Measurements from ENCODE around the gene MYD88. TPM values are rescaled to one million over a fixed set of nuclear protein-coding genes. Genes with fewer than 3 reads are reported as not detected.
"Not testable (repeated sequence)": the region's sequence is repeated elsewhere in the genome, so short reads cannot be mapped to it uniquely, and the experiment has no call there.

Gene MYD88
- polyA plus RNA-seq, 3 donors = 286 to 427 (median 398) TPM

- no peaks in the 10 kb centered on the region for H3K9me3 Mint-ChIP-seq
- no peaks in the 10 kb centered on the region for H4K20me1 ChIP-seq (ENCODE audit: insufficient read depth, low read length)
- H3K36me3 ChIP-seq (replicated peaks in 1 of 2; ENCODE audit: control insufficient read depth in 1 of 2, insufficient read depth in 2 of 2, low read length in 2 of 2) = no peaks in the 10 kb centered on the region
- peaks cover 0 to 3% of the 10 kb centered on the region in 2 donors for H3K36me3 Mint-ChIP-seq
- DNase-seq = no peak
- H2AFZ ChIP-seq (ENCODE audit: insufficient read depth, low read depth, low read length, poor library complexity, severe bottlenecking) = no peak overlapping the region
- H3K9me3 ChIP-seq (replicated peaks in 1 of 2; ENCODE audit: control insufficient read depth in 1 of 2, insufficient read depth in 1 of 2, low read length in 2 of 2) = no peaks in the 10 kb centered on the region
- H3K27ac Mint-ChIP-seq = peak overlapping the region in 1 of 7 donors; percentile 6
- WGBS (ENCODE audit: insufficient coverage) = 100% methylated on average over 2 of the region's 3 CpGs
- H3K4me3 ChIP-seq (replicated peaks in 1 of 3; ENCODE audit: low read depth in 2 of 3, low read length in 3 of 3) = no peak overlapping the region
- no peaks in the 10 kb centered on the region for H3K79me2 ChIP-seq (ENCODE audit: insufficient read depth, low read length)
- H3K4me1 ChIP-seq (ENCODE audit: control insufficient read depth in 1 of 2, insufficient read depth in 2 of 2, low read length in 2 of 2) = peaks cover 38 to 39% of the 10 kb centered on the region in 2 donors
- H3K4me3 Mint-ChIP-seq = no peak overlapping the region
- no peaks in the 10 kb centered on the region for H3K27me3 Mint-ChIP-seq (ENCODE audit: low read depth in 3 of 3)
- H3K4me1 Mint-ChIP-seq = peaks cover 40% of the 10 kb centered on the region
- H3K27ac ChIP-seq (ENCODE audit: low read depth in 1 of 2, low read length in 2 of 2) = peak overlapping the region in 1 of 2 donors; percentile 62
- H3K27me3 ChIP-seq (ENCODE audit: control insufficient read depth in 2 of 2, insufficient read depth in 2 of 2, low read length in 2 of 2) = no peaks in the 10 kb centered on the region
- no peak overlapping the region for H3K4me2 ChIP-seq (replicated peaks; ENCODE audit: extremely low read depth, low read length, poor library complexity, severe bottlenecking)
- intact Hi-C loops (cut with micrococcal nuclease) = no loop called here
- TF ChIP-seq, protein P1, sequence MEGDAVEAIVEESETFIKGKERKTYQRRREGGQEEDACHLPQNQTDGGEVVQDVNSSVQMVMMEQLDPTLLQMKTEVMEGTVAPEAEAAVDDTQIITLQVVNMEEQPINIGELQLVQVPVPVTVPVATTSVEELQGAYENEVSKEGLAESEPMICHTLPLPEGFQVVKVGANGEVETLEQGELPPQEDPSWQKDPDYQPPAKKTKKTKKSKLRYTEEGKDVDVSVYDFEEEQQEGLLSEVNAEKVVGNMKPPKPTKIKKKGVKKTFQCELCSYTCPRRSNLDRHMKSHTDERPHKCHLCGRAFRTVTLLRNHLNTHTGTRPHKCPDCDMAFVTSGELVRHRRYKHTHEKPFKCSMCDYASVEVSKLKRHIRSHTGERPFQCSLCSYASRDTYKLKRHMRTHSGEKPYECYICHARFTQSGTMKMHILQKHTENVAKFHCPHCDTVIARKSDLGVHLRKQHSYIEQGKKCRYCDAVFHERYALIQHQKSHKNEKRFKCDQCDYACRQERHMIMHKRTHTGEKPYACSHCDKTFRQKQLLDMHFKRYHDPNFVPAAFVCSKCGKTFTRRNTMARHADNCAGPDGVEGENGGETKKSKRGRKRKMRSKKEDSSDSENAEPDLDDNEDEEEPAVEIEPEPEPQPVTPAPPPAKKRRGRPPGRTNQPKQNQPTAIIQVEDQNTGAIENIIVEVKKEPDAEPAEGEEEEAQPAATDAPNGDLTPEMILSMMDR (IDR thresholded peaks at IDR 0.05) = no peak
- no peak overlapping the region for H3K9ac ChIP-seq (ENCODE audit: insufficient read depth, low read length, poor library complexity, severe bottlenecking)
These were observed 19.1 kb downstream of the MYD88 start for GRCh38 chr3:38157595-38157994.

- no peak overlapping the region for H3K4me2 ChIP-seq (replicated peaks; ENCODE audit: extremely low read depth, low read length, poor library complexity, severe bottlenecking)
- no peak overlapping the region for H3K9ac ChIP-seq (ENCODE audit: insufficient read depth, low read length, poor library complexity, severe bottlenecking)
- WGBS (ENCODE audit: insufficient coverage) = 61% methylated on average over 4 of the region's 5 CpGs
- H3K27ac Mint-ChIP-seq = peak overlapping the region in 5 of 7 donors; percentile 31 to 90 (median 60)
- no peak overlapping the region for H3K4me3 ChIP-seq (replicated peaks in 1 of 3; ENCODE audit: low read depth in 2 of 3, low read length in 3 of 3)
- intact Hi-C loops (cut with micrococcal nuclease) = no loop called here
- no peaks in the 10 kb centered on the region for H3K9me3 Mint-ChIP-seq
- H3K36me3 Mint-ChIP-seq = no peaks in the 10 kb centered on the region
- no peaks in the 10 kb centered on the region for H3K27me3 Mint-ChIP-seq (ENCODE audit: low read depth in 3 of 3)
- H3K27me3 ChIP-seq (ENCODE audit: control insufficient read depth in 2 of 2, insufficient read depth in 2 of 2, low read length in 2 of 2) = no peaks in the 10 kb centered on the region
- no peaks in the 10 kb centered on the region for H4K20me1 ChIP-seq (ENCODE audit: insufficient read depth, low read length)
- no peaks in the 10 kb centered on the region for H3K36me3 ChIP-seq (replicated peaks in 1 of 2; ENCODE audit: control insufficient read depth in 1 of 2, insufficient read depth in 2 of 2, low read length in 2 of 2)
- DNase-seq = no peak
- TF ChIP-seq, protein P1 (IDR thresholded peaks at IDR 0.05) = no peak
- no peaks in the 10 kb centered on the region for H3K9me3 ChIP-seq (replicated peaks in 1 of 2; ENCODE audit: control insufficient read depth in 1 of 2, insufficient read depth in 1 of 2, low read length in 2 of 2)
- H3K4me1 ChIP-seq (ENCODE audit: control insufficient read depth in 1 of 2, insufficient read depth in 2 of 2, low read length in 2 of 2) = peaks cover 29 to 30% of the 10 kb centered on the region in 2 donors
- peak overlapping the region in 1 of 2 donors; percentile 62 for H3K27ac ChIP-seq (ENCODE audit: low read depth in 1 of 2, low read length in 2 of 2)
- peak overlapping the region; percentile 43 for H2AFZ ChIP-seq (ENCODE audit: insufficient read depth, low read depth, low read length, poor library complexity, severe bottlenecking)
- H3K4me3 Mint-ChIP-seq = no peak overlapping the region
- H3K79me2 ChIP-seq (ENCODE audit: insufficient read depth, low read length) = no peaks in the 10 kb centered on the region
- H3K4me1 Mint-ChIP-seq = peaks cover 34% of the 10 kb centered on the region
These were observed 20.0 kb downstream of the MYD88 start for GRCh38 chr3:38158472-38158871.

DNA sequence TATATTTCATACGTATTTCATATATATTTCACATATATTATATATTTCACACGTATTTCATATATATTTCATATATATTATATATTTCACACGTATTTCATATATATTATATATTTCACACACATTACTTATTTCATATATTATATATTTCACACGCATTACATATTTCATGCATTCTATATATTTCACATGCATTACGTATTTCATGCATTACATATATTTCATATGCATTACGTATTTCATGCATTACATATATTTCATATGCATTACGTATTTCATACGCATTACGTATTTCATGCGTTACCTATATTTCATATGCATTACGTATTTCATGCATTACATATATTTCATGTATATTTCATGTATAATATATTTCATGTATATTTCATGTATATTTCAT lies 22.2 kb downstream of the MYD88 start:
- H3K9me3 ChIP-seq (replicated peaks in 1 of 2; ENCODE audit: control insufficient read depth in 1 of 2, insufficient read depth in 1 of 2, low read length in 2 of 2); H3K36me3 ChIP-seq (replicated peaks in 1 of 2; ENCODE audit: control insufficient read depth in 1 of 2, insufficient read depth in 2 of 2, low read length in 2 of 2); H3K27ac Mint-ChIP-seq; H3K9ac ChIP-seq (ENCODE audit: insufficient read depth, low read length, poor library complexity, severe bottlenecking); intact Hi-C loops (cut with micrococcal nuclease); H3K27me3 Mint-ChIP-seq (ENCODE audit: low read depth in 3 of 3); H3K36me3 Mint-ChIP-seq; H3K4me3 ChIP-seq (replicated peaks in 1 of 3; ENCODE audit: low read depth in 2 of 3, low read length in 3 of 3); H3K4me3 Mint-ChIP-seq; H3K79me2 ChIP-seq (ENCODE audit: insufficient read depth, low read length); H2AFZ ChIP-seq (ENCODE audit: insufficient read depth, low read depth, low read length, poor library complexity, severe bottlenecking); H3K27me3 ChIP-seq (ENCODE audit: control insufficient read depth in 2 of 2, insufficient read depth in 2 of 2, low read length in 2 of 2); H3K27ac ChIP-seq (ENCODE audit: low read depth in 1 of 2, low read length in 2 of 2); H4K20me1 ChIP-seq (ENCODE audit: insufficient read depth, low read length); H3K4me2 ChIP-seq (replicated peaks; ENCODE audit: extremely low read depth, low read length, poor library complexity, severe bottlenecking); DNase-seq; H3K9me3 Mint-ChIP-seq: not testable (repeated sequence)
- WGBS (ENCODE audit: insufficient coverage) = 100% methylated on average over 3 of the region's 11 CpGs
- peaks cover 26% of the 10 kb centered on the region for H3K4me1 Mint-ChIP-seq
- peaks cover 22 to 24% of the 10 kb centered on the region in 2 donors for H3K4me1 ChIP-seq (ENCODE audit: control insufficient read depth in 1 of 2, insufficient read depth in 2 of 2, low read length in 2 of 2)

Measured in CD14-positive monocyte (primary cell).